H1 (cell line): Measurements from ENCODE around the gene ARSI. TPM values are rescaled to one million over a fixed set of nuclear protein-coding genes. Genes with fewer than 3 reads are reported as not detected.

Source experiments
- CTCF ChIA-PET: fragments of 300-600 bp; sonication (Branson Sonifier 250); formaldehyde crosslinking; loops from one replicate; lab custom pipeline; 2021; ENCODE audit not compliant: partially characterized antibody; lab: Charles Lee
- POLR2A ChIA-PET: fragments of 300-600 bp; sonication (Branson Sonifier 250); formaldehyde crosslinking; loops from one replicate; lab custom pipeline; 2021; ENCODE audit warnings: inconsistent platforms; ENCODE audit not compliant: partially characterized antibody; lab: Charles Lee
- DNase-seq, 2 experiments: peaks; one replicate each; pipeline versions ENCODE4 v3.0.0 to v3.0.0-alpha.2; 2010 to 2022; ENCODE audit warnings: low spot score in 2 of 2, low read depth in 1 of 2, mixed read lengths in 1 of 2
- FAIRE-seq: peaks from 2 replicates; lab custom pipeline; 2011; peaks lifted over from hg19 to GRCh38; lab: Jason Lieb, UNC
- H2AFZ ChIP-seq: 2 replicates; pipeline ENCODE4 v1.8.1; 2012; ENCODE audit warnings: low read length, inconsistent platforms
- H2AK5ac ChIP-seq: 2 replicates; pipeline ENCODE4 v1.6.1; 2013; ENCODE audit warnings: low read depth, low read length
- H2BK120ac ChIP-seq: replicated peaks from 2 replicates; pipeline ENCODE3; 2013; ENCODE audit warnings: low read depth, low read length, inconsistent platforms
- H2BK12ac ChIP-seq: 2 replicates; pipeline ENCODE4 v1.6.1; 2013; ENCODE audit warnings: low read depth, low read length
- H2BK15ac ChIP-seq: 2 replicates; pipeline ENCODE4 v1.6.1; 2013; ENCODE audit warnings: low read length
- H2BK20ac ChIP-seq: 2 replicates; pipeline ENCODE4 v1.6.1; 2013; ENCODE audit warnings: low read length
- H2BK5ac ChIP-seq: 2 replicates; pipeline ENCODE4 v1.6.1; 2013; ENCODE audit warnings: low read depth, low read length
- H3K14ac ChIP-seq: 2 replicates; pipeline ENCODE4 v1.6.1; 2013; ENCODE audit warnings: inconsistent platforms; ENCODE audit not compliant: insufficient read length
- H3K18ac ChIP-seq: 2 replicates; pipeline ENCODE4 v1.6.1; 2013; ENCODE audit warnings: low read length; ENCODE audit errors: extremely low read depth
- H3K23ac ChIP-seq: 2 replicates; pipeline ENCODE4 v1.6.1; 2013; ENCODE audit warnings: inconsistent platforms; ENCODE audit not compliant: insufficient read length
- H3K23me2 ChIP-seq: 2 replicates; pipeline ENCODE4 v1.6.1; 2013; ENCODE audit warnings: low read depth, low read length
- H3K27ac ChIP-seq: 2 replicates; pipeline ENCODE4 v1.6.1; 2011; ENCODE audit warnings: low read depth, low read length, inconsistent platforms
- H3K27me3 ChIP-seq, 4 experiments: replicated peaks in 1 of 4; 1 replicate in 1 of 4; 2 replicates in 3 of 4; pipeline versions ENCODE4 v1.6.1 to v1.8.1; 2011 to 2013; ENCODE audit warnings: low read length in 3 of 4, mild to moderate bottlenecking in 3 of 4, inconsistent platforms in 2 of 4, mixed read lengths in 2 of 4, moderate library complexity in 1 of 4; ENCODE audit not compliant: control insufficient read depth in 3 of 4, insufficient read depth in 3 of 4; ENCODE audit errors: extremely low read depth in 1 of 4
- H3K36me3 ChIP-seq, 4 experiments: 2 replicates each; pipeline versions ENCODE4 v1.6.1 to v1.8.1; 2011 to 2013; ENCODE audit warnings: mild to moderate bottlenecking in 4 of 4, low read length in 3 of 4, moderate library complexity in 2 of 4, control low read depth in 1 of 4, inconsistent platforms in 1 of 4; ENCODE audit not compliant: insufficient read depth in 4 of 4, control insufficient read depth in 2 of 4
- H3K4ac ChIP-seq: replicated peaks from 2 replicates; pipeline ENCODE3; 2013; ENCODE audit warnings: low read length, low read depth, mixed read lengths, inconsistent platforms; ENCODE audit not compliant: insufficient read length
- H3K4me1 ChIP-seq, 4 experiments: replicated peaks in 1 of 4; 1 replicate in 1 of 4; 2 replicates in 3 of 4; pipeline versions ENCODE4 v1.6.1 to v1.8.1; 2011 to 2013; ENCODE audit warnings: low read length in 3 of 4, inconsistent platforms in 2 of 4, mixed read lengths in 1 of 4; ENCODE audit not compliant: insufficient read depth in 4 of 4, control insufficient read depth in 3 of 4
- H3K4me2 ChIP-seq, 2 experiments: 2 replicates each; pipeline versions ENCODE4 v1.6.1 to v1.8.1; 2011 to 2013; ENCODE audit warnings: low read depth in 2 of 2, low read length in 2 of 2, control low read depth in 1 of 2, inconsistent platforms in 1 of 2, mild to moderate bottlenecking in 1 of 2; ENCODE audit not compliant: insufficient read depth in 1 of 2
- H3K4me3 ChIP-seq, 4 experiments: fragments of 200-600, 300-600 bp in 1 of 4; sonication (generic), shearing (Covaris generic), sonication (Bioruptor Twin) in 1 of 4; 2 replicates each; pipeline versions ENCODE4 v1.5.1 to v1.8.1; 2011 to 2016; ENCODE audit warnings: low read length in 4 of 4, low read depth in 3 of 4, control low read depth in 2 of 4, inconsistent platforms in 2 of 4, mild to moderate bottlenecking in 2 of 4, mixed read lengths in 1 of 4, moderate library complexity in 1 of 4; ENCODE audit not compliant: insufficient read depth in 2 of 4; ENCODE audit errors: extremely low read depth in 1 of 4
- H3K56ac ChIP-seq: replicated peaks from 2 replicates; pipeline ENCODE3; 2013; ENCODE audit warnings: low read depth, mild to moderate bottlenecking, mixed read lengths, low read length, inconsistent platforms; ENCODE audit not compliant: insufficient read length
- H3K79me1 ChIP-seq: 2 replicates; pipeline ENCODE4 v1.6.1; 2013; ENCODE audit warnings: low read depth, low read length, control low read depth
- H3K79me2 ChIP-seq, 2 experiments: 2 replicates each; pipeline versions ENCODE4 v1.6.1 to v1.8.1; 2012 to 2013; ENCODE audit warnings: low read length in 2 of 2, mild to moderate bottlenecking in 2 of 2, inconsistent platforms in 1 of 2; ENCODE audit not compliant: insufficient read depth in 2 of 2, control insufficient read depth in 1 of 2
- H3K9ac ChIP-seq, 4 experiments: replicated peaks in 1 of 4; 1 replicate in 1 of 4; 2 replicates in 3 of 4; pipeline versions ENCODE4 v1.6.1 to v1.8.1; 2011 to 2013; ENCODE audit warnings: low read depth in 3 of 4, low read length in 3 of 4, control low read depth in 2 of 4, mild to moderate bottlenecking in 2 of 4, moderate library complexity in 2 of 4, inconsistent platforms in 1 of 4; ENCODE audit errors: extremely low read depth in 1 of 4
- H3K9me3 ChIP-seq, 2 experiments: 2 replicates each; pipeline versions ENCODE4 v1.6.1 to v1.8.1; 2012 to 2013; ENCODE audit warnings: mild to moderate bottlenecking in 2 of 2, moderate library complexity in 2 of 2, control low read depth in 1 of 2, inconsistent platforms in 1 of 2, low read depth in 1 of 2, low read length in 1 of 2, mixed read lengths in 1 of 2; ENCODE audit not compliant: insufficient read depth in 2 of 2
- H4K20me1 ChIP-seq, 2 experiments: replicated peaks in 1 of 2; 2 replicates each; pipeline versions ENCODE3 to v1.8.1; 2011 to 2013; ENCODE audit warnings: inconsistent platforms in 2 of 2, low read length in 2 of 2, mild to moderate bottlenecking in 1 of 2; ENCODE audit not compliant: insufficient read depth in 2 of 2, control insufficient read depth in 1 of 2
- H4K5ac ChIP-seq: 2 replicates; pipeline ENCODE4 v1.6.1; 2013; ENCODE audit warnings: low read length, low read depth, mixed read lengths, inconsistent platforms; ENCODE audit not compliant: insufficient read length
- H4K8ac ChIP-seq: 2 replicates; pipeline ENCODE4 v1.8.0; 2013; ENCODE audit warnings: mild to moderate bottlenecking, moderate library complexity, low read length, inconsistent platforms; ENCODE audit not compliant: insufficient read depth; ENCODE audit errors: extremely low read depth
- H4K91ac ChIP-seq: replicated peaks from 2 replicates; pipeline ENCODE3; 2013; ENCODE audit warnings: low read length, mixed read lengths, inconsistent platforms; ENCODE audit not compliant: insufficient read length
- CREB1 ChIP-seq: IDR thresholded peaks from 2 replicates; pipeline ENCODE4 v1.6.1; 2012; ENCODE audit warnings: inconsistent platforms
- RAD21 ChIP-seq, 2 experiments: IDR thresholded peaks in 1 of 2; conservative IDR thresholded peaks in 1 of 2; 2 replicates each; pipeline ENCODE4 v1.6.1; 2011; ENCODE audit warnings: low read depth in 2 of 2, low read length in 2 of 2, improper control_type of control experiment in 1 of 2, inconsistent platforms in 1 of 2, mild to moderate bottlenecking in 1 of 2, moderate library complexity in 1 of 2
- RBBP5 ChIP-seq: IDR thresholded peaks from 2 replicates; pipeline ENCODE4 v1.7.1; 2012; ENCODE audit warnings: low read depth, mild to moderate bottlenecking, inconsistent platforms, low read length, moderate library complexity, borderline replicate concordance
- RXRA ChIP-seq: IDR thresholded peaks from 2 replicates; pipeline ENCODE4 v1.6.1; 2011; ENCODE audit warnings: low read depth, mild to moderate bottlenecking, low read length, moderate library complexity; ENCODE audit not compliant: insufficient read depth
- SP1 ChIP-seq: IDR thresholded peaks from 2 replicates; pipeline ENCODE4 v1.6.1; 2011; ENCODE audit warnings: low read depth, low read length
- SRF ChIP-seq: IDR thresholded peaks from 2 replicates; pipeline ENCODE4 v1.6.1; 2011; ENCODE audit warnings: mild to moderate bottlenecking, low read depth, low read length, moderate library complexity
- YY1 ChIP-seq: IDR thresholded peaks from 2 replicates; pipeline ENCODE4 v1.6.1; 2011; ENCODE audit warnings: low read depth, mild to moderate bottlenecking, low read length
- WGBS, 2 experiments: shearing (Covaris generic) in 1 of 2; methylation state at CpG; one replicate each; pipeline versions ENCODE4 v1.1.6 to v1.1.7; 2013 to 2015; ENCODE audit warnings: low lambda C conversion rate in 2 of 2, mixed read lengths in 2 of 2, inconsistent platforms in 1 of 2, low coverage in 1 of 2, missing lambda C conversion rate in 1 of 2; ENCODE audit not compliant: insufficient replicate concordance in 2 of 2, insufficient coverage in 1 of 2, insufficient read length in 1 of 2; ENCODE audit errors: extremely low coverage in 1 of 2, missing lambda C conversion rate in 1 of 2; 5-methylcytosine and 5-hydroxymethylcytosine counted together
- polyA plus RNA-seq, 7 experiments: library from polyadenylated mRNA; depleted of rRNA in 3 of 7; stranded (reverse) in 5 of 7; unstranded in 2 of 7; fragments of >200 nt in 5 of 7; fragments of 200-250 nt in 2 of 7; gene quantifications; 1 replicate in 5 of 7; 2 replicates in 1 of 7; 4 replicates in 1 of 7; pipeline versions ENCODE4 v1.2.1 to v1.2.3, GENCODE V29; 2011 to 2013; ENCODE audit warnings: missing spikeins in 2 of 7, mixed read lengths in 2 of 7
- total RNA-seq: library from RNA; stranded (reverse); fragmentation: NEBNext Ultra II Directional; extraction: Animal tissue kit (Norgen Biotek cat#: 25700); gene quantifications from 2 replicates; pipeline ENCODE4 v1.2.1, GENCODE V29; 2021
- TF ChIP-seq, protein P1 (sequence below), 3 experiments: IDR thresholded peaks; 1 replicate in 2 of 3; 2 replicates in 1 of 3; pipeline versions ENCODE4 v1.5.1 to v1.6.1; 2011; ENCODE audit warnings: low read length in 3 of 3, mild to moderate bottlenecking in 3 of 3, inconsistent platforms in 2 of 3, low read depth in 1 of 3, moderate library complexity in 1 of 3; ENCODE audit not compliant: insufficient read depth in 1 of 3; ENCODE audit errors: control extremely low read depth in 1 of 3

The ARSI gene
- total and polyA plus RNA-seq, 2 of the 8 experiments (the other 6 are each of a cell fraction or from before 2014, with no cell fraction given), result 4.5 to 6.7 TPM

GRCh38 chr5:150313501-150313900, 10.8 kb upstream of the ARSI start:
- no peak overlapping the region for H3K4me3 ChIP-seq

More at GRCh38 chr5:150313501-150313900, 10.8 kb upstream of the ARSI start:
- Histone ChIP-seq H3K23me2 (no peaks in the 10 kb centered on the region), H2AFZ (no peak overlapping the region), H3K4me2 (no peak overlapping the region), H4K20me1 (no peaks in the 10 kb centered on the region), H2BK120ac (no peak overlapping the region), H3K4me1 (peaks cover 0 to 3% (median 0%) of the 10 kb centered on the region in 4 experiments; a peak in 1 of 7 replicates), H3K4ac (no peak overlapping the region), H3K23ac (no peak overlapping the region), H3K14ac (no peak overlapping the region), H2BK20ac (no peak overlapping the region), H3K79me2 (no peaks in the 10 kb centered on the region), H3K9ac (no peak overlapping the region), H3K27me3 (no peaks in the 10 kb centered on the region), H3K36me3 (no peaks in the 10 kb centered on the region), H2AK5ac (no peak overlapping the region), H3K18ac (no peak overlapping the region), H4K91ac (no peak overlapping the region), H3K79me1 (no peaks in the 10 kb centered on the region), H2BK15ac (no peak overlapping the region), H3K27ac (no peak overlapping the region), H2BK5ac (no peak overlapping the region), H3K56ac (no peak overlapping the region), H4K5ac (no peak overlapping the region), H4K8ac (no peak overlapping the region), H2BK12ac (no peak overlapping the region), H3K9me3 (no peaks in the 10 kb centered on the region)
- DNase-seq (no peak), FAIRE-seq (no peak)
- WGBS, 2 experiments, result 91% methylated on average over 6 of the region's 6 CpGs; no CpG with 5 or more reads in 1 of the 2 experiments
- CTCF ChIA-PET, result no interaction called here
- TF ChIP-seq SP1 (no peak), SRF (no peak), RXRA (no peak), CREB1 (no peak), RAD21 (IDR thresholded peaks at IDR 0.05 in 1 of 2, conservative IDR thresholded peaks at IDR 0.05 in 1 of 2; ENCODE audit: low read depth in 2 of 2, low read length in 2 of 2) (no peak), RBBP5 (no peak), YY1 (no peak)
- TF ChIP-seq, protein P1, sequence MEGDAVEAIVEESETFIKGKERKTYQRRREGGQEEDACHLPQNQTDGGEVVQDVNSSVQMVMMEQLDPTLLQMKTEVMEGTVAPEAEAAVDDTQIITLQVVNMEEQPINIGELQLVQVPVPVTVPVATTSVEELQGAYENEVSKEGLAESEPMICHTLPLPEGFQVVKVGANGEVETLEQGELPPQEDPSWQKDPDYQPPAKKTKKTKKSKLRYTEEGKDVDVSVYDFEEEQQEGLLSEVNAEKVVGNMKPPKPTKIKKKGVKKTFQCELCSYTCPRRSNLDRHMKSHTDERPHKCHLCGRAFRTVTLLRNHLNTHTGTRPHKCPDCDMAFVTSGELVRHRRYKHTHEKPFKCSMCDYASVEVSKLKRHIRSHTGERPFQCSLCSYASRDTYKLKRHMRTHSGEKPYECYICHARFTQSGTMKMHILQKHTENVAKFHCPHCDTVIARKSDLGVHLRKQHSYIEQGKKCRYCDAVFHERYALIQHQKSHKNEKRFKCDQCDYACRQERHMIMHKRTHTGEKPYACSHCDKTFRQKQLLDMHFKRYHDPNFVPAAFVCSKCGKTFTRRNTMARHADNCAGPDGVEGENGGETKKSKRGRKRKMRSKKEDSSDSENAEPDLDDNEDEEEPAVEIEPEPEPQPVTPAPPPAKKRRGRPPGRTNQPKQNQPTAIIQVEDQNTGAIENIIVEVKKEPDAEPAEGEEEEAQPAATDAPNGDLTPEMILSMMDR (IDR thresholded peaks at IDR 0.05; ENCODE audit: control extremely low read depth in 1 of 3, insufficient read depth in 1 of 3, low read depth in 1 of 3, low read length in 3 of 3), result no peak
- POLR2A ChIA-PET, result no interaction called here
